Measurements from ENCODE around the gene OSTN.
"Not testable (repeated sequence)": the region's sequence is repeated elsewhere in the genome, so short reads cannot be mapped to it uniquely, and the experiment has no call there.

The OSTN gene

DNA sequence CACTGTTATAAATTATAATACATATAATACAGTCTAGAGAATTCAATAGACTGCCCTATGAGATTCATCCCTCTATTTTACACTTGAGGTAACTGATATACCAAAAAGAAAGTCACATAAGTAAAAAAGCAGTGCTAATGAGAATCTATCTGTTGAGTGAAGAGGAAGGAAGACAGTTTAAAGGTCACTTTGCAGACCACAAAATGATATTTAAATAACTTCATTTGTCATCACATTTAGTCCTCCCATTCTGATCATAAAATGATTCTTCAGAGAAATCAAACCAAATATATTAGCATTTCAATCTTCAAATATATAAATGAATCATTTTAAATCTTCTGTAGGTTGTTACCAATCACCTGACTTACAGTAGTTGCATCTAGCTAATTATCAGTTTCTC is 69.7 kb downstream of the OSTN start:
- no peak for DNase-seq

DNA sequence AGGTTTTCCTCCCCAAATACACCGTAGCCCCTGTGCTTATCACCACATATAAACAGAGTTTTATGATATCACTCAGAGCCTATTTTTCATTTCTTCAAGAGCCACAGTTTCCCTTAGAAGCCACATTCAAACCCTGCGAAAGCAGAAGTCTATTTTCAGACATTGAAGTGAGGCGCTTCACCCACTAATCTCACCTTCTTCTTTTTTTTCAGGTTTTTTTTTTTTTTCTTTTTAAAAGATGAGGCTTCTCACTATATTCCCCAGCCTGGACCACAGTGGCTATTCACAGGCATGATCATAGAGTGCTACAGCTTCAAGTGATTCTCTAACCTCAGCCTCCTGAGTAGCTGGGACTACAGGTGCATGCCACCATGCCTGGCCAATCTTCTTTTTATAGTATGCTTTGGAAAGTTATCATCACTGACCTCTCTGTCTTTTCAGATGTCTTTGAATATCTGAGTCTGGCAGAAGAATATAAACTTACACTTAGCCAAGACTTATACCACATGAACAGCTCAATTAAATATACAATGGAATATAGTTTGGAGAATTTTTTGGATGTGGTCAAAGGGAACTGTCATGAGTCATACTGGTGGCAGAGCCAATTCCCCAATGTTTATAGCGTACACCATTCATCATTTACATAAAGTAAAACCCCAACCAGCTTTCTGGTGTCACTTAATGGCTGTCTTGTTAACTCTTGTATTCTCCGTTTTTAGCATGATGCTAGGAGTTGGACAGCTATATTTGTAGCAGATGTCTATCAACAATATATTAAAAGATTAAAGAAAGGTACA is 70.4 kb downstream of the OSTN start:
- no peak for DNase-seq

DNA sequence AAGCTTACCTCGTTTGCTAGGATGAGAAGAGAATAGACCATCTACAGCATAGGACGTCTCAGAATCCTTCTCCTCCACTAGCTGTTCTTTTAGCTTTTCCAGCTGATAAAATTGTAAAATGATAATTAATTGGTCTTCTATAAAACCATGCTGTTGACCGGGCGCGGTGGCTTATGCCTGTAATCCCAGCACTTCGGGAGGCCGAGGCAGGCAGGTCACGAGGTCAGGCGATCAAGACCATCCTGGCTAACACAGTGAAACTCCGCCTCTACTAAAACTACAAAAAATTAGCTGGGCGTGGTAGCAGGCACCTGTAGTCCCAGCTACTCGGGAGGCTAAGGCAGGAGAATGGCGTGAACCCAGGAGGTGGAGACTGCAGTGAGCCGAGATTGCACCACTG is 76.2 kb downstream of the OSTN start:
- not testable (repeated sequence) for DNase-seq

DNA sequence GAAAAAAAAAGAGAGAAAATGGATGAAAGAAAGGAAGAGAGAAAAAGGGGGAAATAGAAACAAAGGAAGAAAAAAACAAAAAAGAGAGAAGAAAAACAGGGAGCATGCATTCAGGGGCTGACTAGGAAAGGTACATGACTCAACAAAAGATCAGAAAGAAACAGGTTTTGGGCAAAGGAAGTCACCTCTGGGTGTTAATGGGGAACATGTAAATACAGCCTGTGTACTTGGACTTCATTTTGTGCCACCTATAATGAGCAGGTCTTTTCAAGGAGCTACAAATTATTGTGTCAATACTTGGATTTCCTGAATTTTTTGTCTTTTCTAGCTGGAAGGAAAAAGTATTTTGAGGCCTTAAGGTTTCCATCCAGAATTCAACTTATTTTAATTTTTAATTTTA is 76.7 kb downstream of the OSTN start:
- no peak for DNase-seq

DNA sequence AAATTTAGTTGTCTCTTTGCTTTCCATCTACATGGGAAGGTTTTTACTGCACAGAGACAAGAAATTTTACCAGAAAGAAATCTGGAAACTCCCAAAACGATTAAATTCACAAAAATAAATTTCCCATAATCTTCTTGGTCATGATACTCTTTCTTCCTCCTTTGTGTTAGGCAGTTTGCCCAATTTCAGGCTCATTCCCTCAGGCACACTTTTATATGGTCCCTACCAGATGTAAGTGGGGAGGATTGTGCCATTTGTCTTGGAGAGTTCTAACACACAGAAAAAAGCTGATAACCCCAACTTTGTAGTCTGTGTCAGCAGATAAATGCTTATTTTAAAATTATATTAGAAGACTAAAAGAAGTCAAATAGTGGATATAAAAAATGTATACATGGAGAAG is 81.1 kb downstream of the OSTN start:
- DNase-seq = no peak

DNA sequence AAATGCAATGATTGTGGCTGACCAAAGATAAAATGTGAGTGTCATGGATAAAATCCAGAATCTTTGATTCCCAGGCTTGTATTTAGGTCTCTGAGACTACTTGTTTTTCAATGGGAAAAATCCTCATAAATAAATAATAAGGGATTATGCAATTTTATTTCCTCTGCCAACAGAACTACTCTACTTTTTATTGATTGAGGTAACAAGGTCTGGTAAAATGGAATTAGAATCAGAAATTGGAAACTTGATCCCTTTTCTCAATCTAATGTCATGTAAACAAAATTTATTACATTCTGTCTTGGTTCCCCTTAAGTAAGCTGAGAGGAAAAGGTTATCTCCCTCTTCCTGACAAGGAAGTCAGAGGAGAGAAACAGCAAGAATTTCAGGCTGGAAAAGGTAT is 81.8 kb downstream of the OSTN start:
- DNase-seq = no peak

DNA sequence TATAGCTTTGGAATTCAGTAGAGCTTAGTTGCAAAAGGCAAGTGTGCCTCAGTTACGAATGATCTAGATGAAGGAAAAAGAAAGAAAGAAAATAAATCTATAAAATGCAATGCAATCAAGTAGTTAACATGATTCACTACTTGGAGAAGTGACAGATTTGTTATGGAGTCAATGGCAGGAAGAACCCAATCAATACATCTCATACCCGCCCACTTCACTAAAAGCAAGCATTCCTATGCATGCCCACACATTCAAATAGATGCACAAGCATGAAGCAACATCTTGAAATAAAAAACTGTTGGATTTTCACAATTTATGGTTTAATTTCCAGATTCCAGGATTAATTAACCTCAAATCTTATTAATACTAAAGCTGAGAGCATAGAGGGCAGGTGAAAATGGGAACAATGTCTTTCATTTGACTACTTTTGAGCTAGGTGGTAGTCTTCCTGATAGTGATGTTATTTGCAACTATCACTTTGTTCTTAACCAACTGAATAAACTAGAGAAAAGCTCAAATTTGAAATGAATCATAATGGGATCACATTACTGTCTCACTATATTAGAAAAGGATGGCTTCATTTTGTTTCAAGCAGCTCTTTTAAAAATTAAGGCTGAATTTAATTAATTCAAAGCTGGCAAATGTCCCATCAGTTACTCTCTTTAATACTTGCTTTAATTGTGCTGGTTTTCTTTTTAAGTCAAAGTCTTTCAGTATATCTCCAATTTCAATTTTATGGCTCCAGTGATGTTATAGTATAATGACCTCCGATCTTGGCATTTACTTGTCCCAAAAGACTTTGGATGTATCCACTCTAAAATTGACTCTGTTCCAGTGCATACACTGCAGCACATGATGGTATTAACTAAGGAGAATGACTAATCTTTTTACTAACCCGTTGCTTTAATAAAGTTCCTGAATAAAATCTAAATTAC is 83.5 kb downstream of the OSTN start:
- no peak for DNase-seq

DNA sequence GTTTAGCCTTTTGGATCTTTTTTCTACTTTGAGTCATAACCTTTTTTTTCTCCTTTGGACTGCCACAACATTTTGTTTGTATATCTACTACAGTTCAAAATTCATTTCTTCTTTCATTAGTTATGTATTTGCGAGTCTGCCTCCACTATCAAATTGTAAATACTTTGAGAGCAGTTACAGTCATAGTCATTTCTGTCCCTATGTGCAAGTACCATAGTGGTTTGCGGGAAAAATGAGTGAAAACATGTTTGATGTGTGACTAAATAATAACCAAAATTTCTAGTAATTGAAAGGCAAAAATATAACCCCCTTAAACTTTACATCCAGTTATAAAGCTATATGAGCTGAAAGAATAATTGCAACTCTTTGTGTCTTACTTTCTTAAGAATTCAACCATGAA is 84.4 kb downstream of the OSTN start:
- DNase-seq = no peak

DNA sequence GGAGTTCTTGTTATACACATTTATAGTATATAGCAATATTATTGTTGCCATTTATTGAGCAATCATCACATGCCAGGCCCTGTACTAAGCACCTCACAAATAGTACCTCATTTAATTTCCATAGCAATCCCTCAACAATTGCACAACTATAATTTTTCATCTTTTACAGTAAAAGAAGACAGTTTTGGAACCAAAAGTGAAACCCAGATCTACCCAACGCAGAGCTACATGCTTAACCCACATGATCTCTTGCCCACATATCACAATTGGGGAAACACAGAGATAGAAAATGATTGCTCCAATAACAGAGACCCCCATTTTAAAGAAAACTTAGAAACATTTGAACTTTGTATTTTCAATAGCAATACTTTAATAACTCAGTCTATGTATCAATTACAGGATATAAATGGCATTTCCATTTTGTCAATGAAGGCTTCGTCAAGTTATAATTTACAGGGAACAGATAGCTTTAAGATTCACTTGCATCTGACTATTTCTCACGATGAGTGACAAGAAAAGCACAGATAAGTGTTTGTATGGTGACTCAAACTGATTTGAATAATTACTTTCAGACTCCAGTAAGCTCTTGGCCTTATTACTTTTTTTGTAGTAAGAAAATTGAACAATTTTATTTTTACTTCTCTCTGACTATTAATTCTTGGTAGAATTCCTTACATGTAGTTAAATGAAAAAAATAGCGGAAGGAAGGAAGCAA is 91.4 kb downstream of the OSTN start:
- DNase-seq = no peak

DNA sequence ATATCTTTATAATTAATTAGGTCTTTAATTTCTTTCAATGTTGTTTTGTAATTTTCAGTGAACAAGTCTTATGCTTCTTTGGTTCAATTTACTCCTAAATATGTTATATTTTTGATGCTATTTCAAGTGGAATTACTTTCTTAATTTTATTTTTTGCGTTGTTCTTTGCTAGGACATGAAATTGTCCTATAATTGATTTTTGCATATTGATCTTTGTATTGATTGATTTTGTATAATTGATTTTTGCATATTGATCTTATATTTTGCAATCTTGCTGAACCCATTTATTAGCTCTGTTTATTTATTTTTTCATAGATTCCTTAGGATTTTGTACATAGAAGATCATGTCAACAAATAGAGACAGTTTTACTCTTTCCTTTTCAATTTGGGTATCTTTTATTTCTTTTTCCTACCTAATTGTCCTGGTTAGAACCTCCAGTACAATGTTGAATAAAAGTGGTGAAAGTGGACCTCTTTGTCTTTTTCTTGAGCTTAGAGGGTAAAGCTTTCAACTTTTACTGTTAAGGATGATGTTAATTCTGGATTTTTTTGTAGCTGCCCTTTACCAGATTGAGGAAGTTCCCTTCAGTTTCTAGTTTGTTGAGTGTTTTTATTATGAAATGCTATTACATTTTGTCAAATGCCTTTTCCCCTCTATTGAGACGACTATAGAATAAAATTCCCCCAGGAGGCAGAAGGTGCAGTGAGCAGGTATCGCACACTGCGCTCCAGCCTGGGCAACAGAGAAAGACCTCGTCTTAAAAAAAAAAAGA is 93.4 kb downstream of the OSTN start:
- DNase-seq = no peak

DNA sequence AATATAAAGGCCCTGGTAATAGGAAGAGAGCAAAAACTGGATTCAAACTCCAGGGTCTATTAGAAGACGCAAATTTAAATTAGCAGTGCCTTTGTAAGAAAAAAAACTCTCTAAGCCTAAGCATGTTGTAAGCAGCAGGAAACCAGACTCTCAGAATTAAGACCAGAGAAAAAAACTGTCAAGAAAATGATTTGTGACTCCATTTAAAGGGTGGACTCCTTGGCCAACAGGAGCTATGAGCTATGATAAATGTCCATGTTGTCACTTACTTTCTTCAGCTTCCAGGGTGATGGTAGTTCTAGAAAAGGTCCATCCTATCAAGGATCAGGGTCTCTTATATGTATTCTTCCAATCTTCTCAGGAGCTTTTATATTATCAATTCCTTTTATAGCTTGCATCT is 95.2 kb downstream of the OSTN start:
- no peak for DNase-seq

DNA sequence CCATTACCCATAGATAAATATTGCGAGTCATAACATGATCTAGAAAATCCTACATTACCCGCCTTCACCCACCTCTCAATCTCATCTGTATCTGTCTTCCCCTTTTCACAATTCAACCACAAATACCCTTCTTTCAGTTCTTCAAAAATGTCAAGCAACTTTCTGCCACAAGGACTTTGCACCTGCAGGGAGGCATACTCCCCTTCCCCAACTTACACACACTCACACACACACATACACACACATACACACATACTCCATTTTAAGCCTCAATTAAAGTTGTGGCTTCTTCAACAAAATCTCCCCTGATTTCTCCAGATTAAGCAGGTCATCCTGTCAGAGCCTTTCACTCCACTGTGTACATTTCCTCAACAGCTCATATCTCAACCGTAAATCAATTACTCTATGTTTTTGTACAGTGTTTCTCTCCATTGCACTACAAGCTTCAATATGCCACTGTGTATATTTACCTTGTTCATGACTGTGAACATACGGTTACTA is 97.0 kb downstream of the OSTN start:
- DNase-seq = no peak

DNA sequence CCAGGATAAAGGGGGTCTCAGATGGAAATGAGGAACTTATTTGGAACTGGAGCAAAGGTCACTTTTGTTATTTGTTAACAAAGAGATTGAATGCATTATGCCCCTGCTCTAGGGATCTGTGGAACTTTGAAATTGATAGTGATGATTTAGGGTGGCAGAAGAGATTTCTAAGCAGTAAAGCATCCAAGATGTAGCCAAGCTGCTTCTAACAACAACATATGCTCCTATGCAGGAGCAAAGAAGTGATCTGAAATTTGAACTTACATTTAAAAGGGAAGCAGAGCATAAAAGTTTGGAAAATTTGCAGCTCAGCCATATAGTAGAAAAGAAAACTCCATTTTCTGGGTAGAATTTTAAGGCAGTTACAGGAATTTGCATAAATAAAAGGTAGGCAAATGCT is 99.8 kb downstream of the OSTN start:
- DNase-seq = no peak

DNA sequence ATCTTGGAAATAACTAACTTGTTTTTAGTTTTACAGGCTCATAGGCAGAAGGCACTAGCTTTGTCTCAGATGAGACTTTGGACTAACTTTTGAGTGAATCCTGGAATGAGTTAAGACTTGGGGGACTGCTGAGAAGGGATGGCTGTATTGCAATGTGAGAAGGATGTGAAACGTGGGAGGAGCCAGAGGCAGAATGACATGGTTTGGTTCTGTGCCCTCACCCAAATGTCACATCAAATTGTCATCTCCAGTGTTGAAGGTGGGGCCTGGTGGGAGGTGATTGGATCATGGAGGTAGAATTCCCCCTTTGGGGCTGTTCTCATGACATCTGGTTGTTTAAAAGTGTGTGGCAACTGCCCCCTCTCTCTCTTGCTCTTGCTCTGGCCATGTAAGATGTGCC is 101.4 kb downstream of the OSTN start:
- DNase-seq = no peak

DNA sequence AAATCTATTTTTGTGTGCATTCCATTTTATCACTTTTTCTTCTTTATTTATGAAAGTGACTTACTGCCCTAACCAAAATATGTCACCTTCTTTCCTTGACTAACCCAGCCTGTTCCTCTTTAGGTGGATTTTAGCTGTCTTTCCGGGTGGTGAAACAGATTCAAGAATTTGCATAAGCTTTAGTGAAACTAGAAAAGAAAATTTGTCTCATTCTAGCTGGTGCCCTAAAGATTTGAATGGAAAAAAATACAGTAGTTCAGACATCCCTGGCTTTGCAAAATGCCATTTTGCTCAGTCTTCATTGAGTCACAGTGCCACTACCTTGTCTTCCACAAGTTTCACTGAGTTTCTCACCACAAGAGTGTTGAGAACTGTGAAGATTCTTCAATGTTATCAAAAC is 102.0 kb downstream of the OSTN start:
- DNase-seq = no peak

DNA sequence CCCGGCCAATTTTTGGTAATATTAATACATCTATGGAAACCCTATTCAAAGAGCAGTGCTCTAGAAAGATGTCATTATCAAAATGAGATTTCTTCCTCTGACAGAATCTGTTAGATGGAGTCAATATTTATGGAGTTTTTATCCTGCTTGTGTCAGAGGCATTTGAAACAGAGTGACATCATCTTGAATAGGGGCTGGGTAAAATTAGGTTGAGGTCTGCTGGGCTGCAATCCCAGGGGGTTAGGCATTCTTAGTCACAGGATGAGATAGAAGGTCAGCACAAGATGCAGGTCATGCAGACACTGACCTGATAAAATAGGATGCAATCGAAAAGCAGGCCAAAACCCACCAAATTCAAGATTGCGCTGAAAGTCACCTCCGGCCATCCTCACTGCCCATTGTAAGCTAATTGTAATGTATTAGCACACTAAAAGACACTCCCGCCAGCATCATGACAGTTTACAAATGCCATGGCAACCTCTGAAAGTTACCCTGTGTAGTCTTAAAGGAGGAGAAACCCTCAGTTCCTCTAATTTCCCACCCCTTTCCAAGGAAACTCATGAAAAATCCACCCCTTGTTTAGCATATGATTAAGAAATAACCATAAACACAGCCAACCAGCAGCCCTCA is 102.9 kb downstream of the OSTN start:
- DNase-seq = no peak

DNA sequence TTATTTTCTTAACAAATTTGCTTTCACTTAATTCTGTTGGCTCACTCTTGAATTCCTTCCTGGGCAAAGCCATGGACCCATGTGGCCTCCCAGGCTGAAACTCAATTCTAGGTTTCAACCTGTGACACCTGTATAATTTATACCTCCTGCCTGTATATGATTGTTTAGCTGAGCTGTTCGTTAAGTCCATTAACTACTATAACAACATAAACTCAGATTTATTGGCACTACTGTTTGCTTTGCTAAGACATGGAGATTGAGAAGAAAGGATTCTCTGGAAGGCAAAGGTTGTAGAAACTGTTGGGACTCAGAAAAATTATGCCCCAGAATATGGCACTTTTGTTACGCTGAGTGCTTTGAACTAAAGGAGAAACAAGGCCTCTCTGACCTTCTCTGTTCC is 103.4 kb downstream of the OSTN start:
- DNase-seq = no peak

DNA sequence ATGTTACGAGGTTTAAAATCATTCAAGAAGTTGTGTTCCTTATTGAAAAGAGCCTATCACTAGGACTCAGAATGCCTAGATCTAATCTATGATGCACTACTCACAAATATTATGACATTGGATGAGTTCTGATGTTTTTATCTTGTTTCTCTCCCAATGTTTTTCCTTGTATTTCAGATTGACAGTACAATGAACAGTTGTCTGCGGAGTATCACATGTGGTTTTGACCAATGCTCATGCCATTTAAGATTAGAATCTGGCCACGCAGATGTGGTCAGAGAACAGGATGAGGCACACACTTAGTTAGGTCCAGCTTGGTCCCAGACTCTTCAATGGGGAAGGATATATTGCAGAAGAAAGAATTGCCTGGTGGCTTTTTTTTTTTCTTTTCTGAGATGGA is 104.6 kb downstream of the OSTN start:
- DNase-seq = no peak

DNA sequence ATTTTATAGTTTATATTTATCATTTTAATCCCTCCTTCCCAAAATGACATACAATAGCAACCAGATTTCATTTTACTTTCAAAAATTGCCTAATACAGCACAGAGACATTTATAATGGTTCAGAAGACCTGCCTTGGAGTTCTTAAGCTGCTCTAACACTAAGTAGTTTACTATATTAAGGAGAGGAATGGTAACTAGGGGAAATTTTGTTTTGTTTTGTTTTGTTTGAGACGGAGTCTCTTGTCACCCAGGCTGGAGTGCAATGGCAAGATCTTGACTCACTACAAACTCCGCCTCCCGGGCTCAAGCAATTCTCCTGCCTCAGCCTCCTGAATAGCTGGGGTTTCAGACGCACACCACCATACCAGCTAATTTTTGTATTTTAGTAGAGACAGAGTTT is 107.4 kb downstream of the OSTN start:
- DNase-seq = no peak

DNA sequence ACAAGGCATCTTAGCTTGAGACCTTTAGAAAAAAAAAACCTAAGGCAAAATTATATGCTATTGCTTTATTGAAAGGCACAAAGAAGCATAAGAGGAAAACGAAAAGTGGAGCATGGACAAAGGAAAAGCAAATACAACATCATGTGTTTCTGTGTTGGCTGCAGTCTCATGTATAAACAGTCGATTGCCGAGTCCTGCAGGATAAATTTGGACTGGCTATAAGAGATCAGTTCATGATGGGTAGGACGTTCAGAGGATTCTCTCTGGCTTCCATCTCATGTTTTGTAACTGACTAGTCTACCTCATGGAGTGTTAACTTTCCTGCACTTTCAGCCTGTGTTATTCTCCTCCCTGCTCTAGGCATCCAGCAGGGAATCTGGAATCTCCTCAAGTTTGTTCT is 108.3 kb downstream of the OSTN start:
- DNase-seq = no peak

DNA sequence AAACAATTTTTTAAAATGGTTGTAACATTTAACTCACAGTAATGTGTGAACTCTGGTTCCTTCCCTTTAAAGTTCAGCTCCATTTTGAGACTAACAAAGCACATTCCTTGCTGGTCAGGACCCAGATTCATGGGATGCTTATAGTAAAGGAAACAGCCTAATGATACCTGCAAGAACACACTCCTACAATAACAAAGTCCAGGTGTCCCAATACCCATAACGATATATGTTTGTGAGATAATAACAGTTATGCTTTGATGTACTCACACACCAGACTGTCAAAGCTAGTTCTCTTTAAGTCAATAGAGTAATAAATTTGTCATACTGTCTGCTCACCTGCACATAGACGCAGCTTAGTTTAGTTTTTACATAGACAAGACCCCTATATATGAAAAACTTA is 114.3 kb downstream of the OSTN start:
- no peak for DNase-seq

DNA sequence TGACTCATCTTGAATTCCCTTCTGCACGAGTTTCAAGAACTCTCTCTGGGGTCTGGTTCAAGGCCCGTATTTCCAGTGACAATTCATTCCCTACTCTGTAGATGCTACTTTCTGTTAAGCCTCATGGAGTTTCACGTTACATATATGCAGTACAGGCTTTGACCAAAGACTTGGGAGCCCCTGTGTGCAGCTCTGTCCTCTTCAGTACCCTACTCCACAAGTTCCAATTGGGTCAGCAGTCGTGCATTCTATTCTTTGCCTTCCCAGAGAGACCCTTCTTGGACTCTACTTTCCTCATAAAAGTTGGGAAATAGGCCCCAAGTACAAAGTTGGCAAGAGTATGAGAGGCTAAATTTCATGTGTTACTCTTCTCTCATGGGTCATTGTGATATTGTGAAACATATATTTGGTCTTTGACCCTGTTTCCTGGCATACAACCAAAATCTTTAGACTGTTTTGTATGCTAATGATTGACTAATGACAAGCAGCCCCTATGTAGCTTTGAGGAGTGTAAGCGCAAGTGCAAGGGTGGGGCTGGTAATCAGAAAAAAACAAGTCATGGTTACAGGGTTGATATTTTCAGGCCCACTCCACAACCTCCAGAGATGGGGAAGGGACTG is 115.2 kb downstream of the OSTN start:
- DNase-seq = no peak
